Transverse colon (tissue), 4 donors: Measurements from ENCODE around the gene PALM3.

Experiments used
- CTCF ChIP-seq, 5 experiments: fragments of 200-600 bp in 3 of 5; fragments of 450-650 bp in 2 of 5; sonication (generic) in 3 of 5; IDR thresholded peaks; 1 replicate in 2 of 5; 2 replicates in 3 of 5; pipeline ENCODE4 v1.5.1; 2016 to 2017; ENCODE audit warnings: antibody characterized with exemption in 5 of 5, inconsistent platforms in 3 of 5, mild to moderate bottlenecking in 2 of 5, moderate library complexity in 1 of 5
- POLR2A ChIP-seq: fragments of 450-650 bp; IDR thresholded peaks from one replicate; pipeline ENCODE4 v1.6.1; 2016; ENCODE audit warnings: antibody characterized with exemption, mild to moderate bottlenecking, moderate library complexity
- POLR2AphosphoS5 ChIP-seq, 3 donors: sonication (generic); formaldehyde crosslinking; IDR thresholded peaks; one replicate each; pipeline ENCODE4 v1.6.1; 2016; ENCODE audit warnings: antibody characterized with exemption in 3 of 3

- TF ChIP-seq CTCF (IDR thresholded peaks at IDR 0.05) (no peak), POLR2AphosphoS5 (IDR thresholded peaks at IDR 0.05) (no peak), POLR2A (no peak)
Measured at GRCh38 chr19:14055396-14055795, 6.5 kb downstream of the PALM3 start.
